Neural cell (in vitro differentiated cells): ENCODE measurements around the gene NGFR.

Experiments used
- EP300 ChIP-seq: fragments of 450-650 bp; conservative IDR thresholded peaks from 2 replicates; pipeline ENCODE4 v1.6.1; 2014; ENCODE audit warnings: antibody characterized with exemption, mild to moderate bottlenecking, moderate library complexity; ENCODE audit not compliant: poor library complexity, severe bottlenecking
- EZH2 ChIP-seq: fragments of 200-600, 300-800 bp; shearing (Covaris generic), sonication (generic); IDR thresholded peaks from 2 replicates; pipeline ENCODE4 v1.6.1; 2014; ENCODE audit warnings: antibody characterized with exemption, low read length, borderline replicate concordance, mild to moderate bottlenecking; ENCODE audit not compliant: insufficient read depth, poor library complexity, severe bottlenecking
- MXI1 ChIP-seq: fragments of 450-650 bp; conservative IDR thresholded peaks from 2 replicates; pipeline ENCODE4 v1.6.1; 2014; ENCODE audit warnings: antibody characterized with exemption, mild to moderate bottlenecking; ENCODE audit not compliant: poor library complexity, severe bottlenecking
- POLR2AphosphoS5 ChIP-seq: IDR thresholded peaks from 2 replicates; pipeline ENCODE4 v1.6.1; 2012
- TF ChIP-seq, protein P1 (sequence below): fragments of 450-650 bp; IDR thresholded peaks from 2 replicates; pipeline ENCODE4 v1.5.1; 2014; ENCODE audit warnings: antibody characterized with exemption, mild to moderate bottlenecking, moderate library complexity; ENCODE audit not compliant: poor library complexity, severe bottlenecking
- TF ChIP-seq, protein P2 (sequence below): IDR thresholded peaks from 2 replicates; pipeline ENCODE4 v1.6.1; 2012; ENCODE audit warnings: borderline replicate concordance

DNA sequence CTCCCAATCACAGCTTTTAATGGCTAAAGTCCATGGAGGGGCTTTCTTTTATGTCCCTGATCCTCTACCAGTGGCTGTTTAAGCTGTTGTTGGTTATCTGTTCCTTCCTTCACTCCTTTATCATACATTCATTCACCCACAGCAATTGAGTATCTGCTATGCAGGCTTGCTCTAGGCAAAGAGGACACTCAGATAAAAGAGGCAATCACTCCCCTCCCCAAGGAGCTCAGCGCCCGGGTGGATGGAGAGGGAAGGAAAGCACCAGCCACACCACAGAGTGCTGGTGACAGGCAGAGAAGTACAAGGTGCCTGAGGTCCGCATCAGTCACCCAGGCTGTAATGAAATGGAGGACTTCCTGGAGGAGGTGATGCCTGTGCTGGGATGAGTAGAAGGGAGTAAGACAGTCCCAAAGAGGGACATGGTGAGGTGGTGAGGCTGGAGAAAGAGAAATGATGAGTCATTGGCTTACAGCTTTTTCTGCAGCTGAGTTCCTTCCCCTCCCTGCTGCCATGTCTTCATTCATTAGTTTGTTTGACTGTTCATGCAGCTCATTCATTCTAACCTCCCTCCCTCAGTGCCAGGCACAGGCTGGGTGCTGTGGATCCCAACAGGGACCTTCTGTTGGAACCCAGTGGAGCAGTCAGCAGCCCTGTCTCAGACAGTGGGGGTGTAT is 12.8 kb upstream of the NGFR start:
- TF ChIP-seq, protein P1, sequence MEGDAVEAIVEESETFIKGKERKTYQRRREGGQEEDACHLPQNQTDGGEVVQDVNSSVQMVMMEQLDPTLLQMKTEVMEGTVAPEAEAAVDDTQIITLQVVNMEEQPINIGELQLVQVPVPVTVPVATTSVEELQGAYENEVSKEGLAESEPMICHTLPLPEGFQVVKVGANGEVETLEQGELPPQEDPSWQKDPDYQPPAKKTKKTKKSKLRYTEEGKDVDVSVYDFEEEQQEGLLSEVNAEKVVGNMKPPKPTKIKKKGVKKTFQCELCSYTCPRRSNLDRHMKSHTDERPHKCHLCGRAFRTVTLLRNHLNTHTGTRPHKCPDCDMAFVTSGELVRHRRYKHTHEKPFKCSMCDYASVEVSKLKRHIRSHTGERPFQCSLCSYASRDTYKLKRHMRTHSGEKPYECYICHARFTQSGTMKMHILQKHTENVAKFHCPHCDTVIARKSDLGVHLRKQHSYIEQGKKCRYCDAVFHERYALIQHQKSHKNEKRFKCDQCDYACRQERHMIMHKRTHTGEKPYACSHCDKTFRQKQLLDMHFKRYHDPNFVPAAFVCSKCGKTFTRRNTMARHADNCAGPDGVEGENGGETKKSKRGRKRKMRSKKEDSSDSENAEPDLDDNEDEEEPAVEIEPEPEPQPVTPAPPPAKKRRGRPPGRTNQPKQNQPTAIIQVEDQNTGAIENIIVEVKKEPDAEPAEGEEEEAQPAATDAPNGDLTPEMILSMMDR: no peak
- TF ChIP-seq EP300 (no peak), MXI1 (no peak), POLR2AphosphoS5 (no peak), EZH2 (no peak)
- TF ChIP-seq, protein P2, sequence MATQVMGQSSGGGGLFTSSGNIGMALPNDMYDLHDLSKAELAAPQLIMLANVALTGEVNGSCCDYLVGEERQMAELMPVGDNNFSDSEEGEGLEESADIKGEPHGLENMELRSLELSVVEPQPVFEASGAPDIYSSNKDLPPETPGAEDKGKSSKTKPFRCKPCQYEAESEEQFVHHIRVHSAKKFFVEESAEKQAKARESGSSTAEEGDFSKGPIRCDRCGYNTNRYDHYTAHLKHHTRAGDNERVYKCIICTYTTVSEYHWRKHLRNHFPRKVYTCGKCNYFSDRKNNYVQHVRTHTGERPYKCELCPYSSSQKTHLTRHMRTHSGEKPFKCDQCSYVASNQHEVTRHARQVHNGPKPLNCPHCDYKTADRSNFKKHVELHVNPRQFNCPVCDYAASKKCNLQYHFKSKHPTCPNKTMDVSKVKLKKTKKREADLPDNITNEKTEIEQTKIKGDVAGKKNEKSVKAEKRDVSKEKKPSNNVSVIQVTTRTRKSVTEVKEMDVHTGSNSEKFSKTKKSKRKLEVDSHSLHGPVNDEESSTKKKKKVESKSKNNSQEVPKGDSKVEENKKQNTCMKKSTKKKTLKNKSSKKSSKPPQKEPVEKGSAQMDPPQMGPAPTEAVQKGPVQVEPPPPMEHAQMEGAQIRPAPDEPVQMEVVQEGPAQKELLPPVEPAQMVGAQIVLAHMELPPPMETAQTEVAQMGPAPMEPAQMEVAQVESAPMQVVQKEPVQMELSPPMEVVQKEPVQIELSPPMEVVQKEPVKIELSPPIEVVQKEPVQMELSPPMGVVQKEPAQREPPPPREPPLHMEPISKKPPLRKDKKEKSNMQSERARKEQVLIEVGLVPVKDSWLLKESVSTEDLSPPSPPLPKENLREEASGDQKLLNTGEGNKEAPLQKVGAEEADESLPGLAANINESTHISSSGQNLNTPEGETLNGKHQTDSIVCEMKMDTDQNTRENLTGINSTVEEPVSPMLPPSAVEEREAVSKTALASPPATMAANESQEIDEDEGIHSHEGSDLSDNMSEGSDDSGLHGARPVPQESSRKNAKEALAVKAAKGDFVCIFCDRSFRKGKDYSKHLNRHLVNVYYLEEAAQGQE: no peak
